Activated T-cell treated with anti-CD3 and anti-CD28 coated beads for 1 hour (primary cell): ENCODE data around the gene CMSS1.

Experiments
- DNase-seq: peaks from one replicate; pipeline ENCODE4 v3.0.0-alpha.2; 2020; ENCODE audit warnings: low read depth

CMSS1 gene

GRCh38 chr3:100106531-100107141 is 289.0 kb downstream of the CMSS1 start:
- DNase-seq: no peak

GRCh38 chr3:100107221-100107814 is 289.7 kb downstream of the CMSS1 start:
- DNase-seq: no peak

GRCh38 chr3:100108464-100109079 is 290.9 kb downstream of the CMSS1 start:
- no peak for DNase-seq

GRCh38 chr3:100110162-100110561 is 292.5 kb downstream of the CMSS1 start:
- no peak for DNase-seq

- DNase-seq: no peak
These were observed 294.1 kb downstream of the CMSS1 start for GRCh38 chr3:100111728-100112127.

- no peak for DNase-seq
These were observed 296.2 kb downstream of the CMSS1 start for GRCh38 chr3:100113723-100114412.

GRCh38 chr3:100114413-100115030 is 296.9 kb downstream of the CMSS1 start, which contains the start of gene FILIP1L:
Gene FILIP1L (minus strand): TSS chr3:100114501.
- no peak for DNase-seq

GRCh38 chr3:100117093-100117492 is 299.4 kb downstream of the CMSS1 start:
- DNase-seq: no peak

- DNase-seq: no peak
These were observed 302.4 kb downstream of the CMSS1 start for GRCh38 chr3:100120012-100120411.

GRCh38 chr3:100120693-100121092 is 303.0 kb downstream of the CMSS1 start:
- no peak for DNase-seq

- DNase-seq: no peak
These were observed 304.7 kb downstream of the CMSS1 start for GRCh38 chr3:100122321-100122720.

GRCh38 chr3:100123112-100123511 is 305.4 kb downstream of the CMSS1 start:
- DNase-seq: no peak

GRCh38 chr3:100124201-100124761 is 306.6 kb downstream of the CMSS1 start:
- DNase-seq: no peak

GRCh38 chr3:100125161-100125938 is 307.7 kb downstream of the CMSS1 start:
- no peak for DNase-seq

GRCh38 chr3:100127792-100128191 is 310.1 kb downstream of the CMSS1 start:
- DNase-seq: no peak

GRCh38 chr3:100128565-100128964 is 310.9 kb downstream of the CMSS1 start:
- no peak for DNase-seq

GRCh38 chr3:100129941-100130340 is 312.3 kb downstream of the CMSS1 start:
- no peak for DNase-seq

- DNase-seq: no peak
These were observed 313.6 kb downstream of the CMSS1 start for GRCh38 chr3:100131241-100131640.

GRCh38 chr3:100136921-100137320 is 319.3 kb downstream of the CMSS1 start:
- DNase-seq: no peak

- no peak for DNase-seq
These were observed 323.3 kb downstream of the CMSS1 start for GRCh38 chr3:100140976-100141375.

- DNase-seq: no peak
These were observed 323.9 kb downstream of the CMSS1 start for GRCh38 chr3:100141586-100141985.
